GM18520 (cell line): Measurements from ENCODE around the gene ERVW-1.
"Not testable (repeated sequence)": the region's sequence is repeated elsewhere in the genome, so short reads cannot be mapped to it uniquely, and the experiment has no call there.

Source experiments
- ATAC-seq: cut with Tn5 transposase; IDR thresholded peaks from one replicate; pipeline ENCODE4 v1.9.1; 2021; ENCODE audit not compliant: unreplicated experiment

The ERVW-1 gene, protein sequence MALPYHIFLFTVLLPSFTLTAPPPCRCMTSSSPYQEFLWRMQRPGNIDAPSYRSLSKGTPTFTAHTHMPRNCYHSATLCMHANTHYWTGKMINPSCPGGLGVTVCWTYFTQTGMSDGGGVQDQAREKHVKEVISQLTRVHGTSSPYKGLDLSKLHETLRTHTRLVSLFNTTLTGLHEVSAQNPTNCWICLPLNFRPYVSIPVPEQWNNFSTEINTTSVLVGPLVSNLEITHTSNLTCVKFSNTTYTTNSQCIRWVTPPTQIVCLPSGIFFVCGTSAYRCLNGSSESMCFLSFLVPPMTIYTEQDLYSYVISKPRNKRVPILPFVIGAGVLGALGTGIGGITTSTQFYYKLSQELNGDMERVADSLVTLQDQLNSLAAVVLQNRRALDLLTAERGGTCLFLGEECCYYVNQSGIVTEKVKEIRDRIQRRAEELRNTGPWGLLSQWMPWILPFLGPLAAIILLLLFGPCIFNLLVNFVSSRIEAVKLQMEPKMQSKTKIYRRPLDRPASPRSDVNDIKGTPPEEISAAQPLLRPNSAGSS

GRCh38 chr7:92477681-92478080 is at the start of gene ERVW-1:
Gene ERVW-1, minus strand, starts transcription at chr7:92477946. Its CDS starts 7,565 bp downstream, at chr7:92470381.
- ATAC-seq, result not testable (repeated sequence)

DNA sequence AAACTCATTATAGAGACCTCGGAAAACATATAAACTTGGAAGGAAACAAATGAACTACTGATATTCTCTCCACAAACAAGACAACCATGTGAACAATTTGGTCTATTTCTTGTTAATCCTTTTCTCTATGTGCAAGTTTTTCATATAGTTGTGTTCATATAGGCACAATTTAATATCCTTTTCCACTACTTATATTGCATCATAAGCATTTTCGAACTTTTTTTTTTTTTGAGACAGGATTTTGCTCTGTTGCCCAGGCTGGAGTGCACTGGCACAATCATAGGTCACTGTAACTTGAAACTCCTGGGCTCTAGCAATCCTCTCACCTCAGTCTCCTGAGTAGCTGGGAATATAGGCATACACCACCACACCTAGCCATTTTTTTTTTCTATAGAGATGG is 45.4 kb upstream of the ERVW-1 start:
- no peak for ATAC-seq

GRCh38 chr7:92520024-92520423 is 42.3 kb upstream of the ERVW-1 start:
- no peak for ATAC-seq

- no peak for ATAC-seq
Observed at GRCh38 chr7:92517631-92518030, 39.9 kb upstream of the ERVW-1 start.

GRCh38 chr7:92513167-92513902 is 35.6 kb upstream of the ERVW-1 start:
- ATAC-seq, result no peak

- no peak for ATAC-seq
Observed at GRCh38 chr7:92508946-92509345, 31.2 kb upstream of the ERVW-1 start.

DNA sequence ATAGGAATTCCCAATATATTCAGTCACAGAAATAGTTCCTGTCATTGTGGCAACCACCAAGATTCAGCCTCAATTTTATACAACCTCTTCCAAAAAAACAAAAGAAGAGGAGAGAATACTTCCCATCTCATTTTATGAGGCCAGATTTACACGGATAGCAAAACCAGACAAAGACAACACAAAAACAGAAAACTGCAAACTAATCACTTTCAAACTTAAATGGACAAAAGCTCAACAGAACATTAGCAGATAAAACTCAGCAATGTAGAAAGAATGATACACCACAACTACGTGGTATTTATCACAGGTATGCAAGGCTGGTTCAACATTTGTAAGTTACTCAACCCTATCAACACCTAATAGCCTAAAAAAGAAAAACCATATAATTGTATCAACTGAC is 28.6 kb upstream of the ERVW-1 start:
- ATAC-seq, result no peak

DNA sequence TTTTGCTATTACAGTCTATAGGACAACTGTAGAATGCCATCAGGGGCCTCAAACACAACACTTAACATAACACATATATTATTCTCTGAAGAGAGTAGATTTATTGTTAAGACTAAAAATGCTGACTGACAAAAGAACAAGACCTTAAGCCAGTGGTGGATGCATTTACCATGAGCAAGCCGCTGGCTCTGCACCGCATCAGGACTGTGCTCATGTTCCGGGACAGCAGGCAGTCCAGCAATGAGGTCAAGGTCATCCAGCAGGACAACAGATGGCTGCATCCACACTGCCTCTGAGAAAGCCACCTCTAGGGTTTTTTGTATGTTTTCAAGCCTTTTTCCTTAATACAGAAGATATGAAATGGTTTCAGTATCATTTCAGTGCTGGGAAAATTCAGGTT is 26.8 kb upstream of the ERVW-1 start:
- no peak for ATAC-seq

- ATAC-seq, result no peak
Observed at GRCh38 chr7:92503767-92504166, 26.0 kb upstream of the ERVW-1 start.

DNA sequence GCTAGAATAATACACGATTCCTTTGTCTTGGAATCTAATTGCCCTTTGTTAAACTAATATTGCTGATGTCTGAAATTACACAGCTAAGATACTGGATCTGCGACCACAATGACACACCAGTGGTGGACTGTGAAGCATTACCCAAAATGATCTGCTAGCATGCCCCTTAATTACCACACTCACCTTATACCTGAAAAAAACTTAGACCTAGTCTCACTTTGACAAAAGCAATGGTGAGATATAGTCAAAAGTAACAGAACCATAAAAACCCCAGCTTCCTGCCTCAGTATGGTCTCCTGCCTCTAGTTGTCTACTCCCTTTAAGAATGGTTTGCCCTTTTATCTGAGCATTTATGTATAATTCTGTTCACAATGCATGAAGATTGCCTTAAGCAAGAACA is 20.8 kb upstream of the ERVW-1 start:
- no peak for ATAC-seq

GRCh38 chr7:92496876-92497275 is 19.1 kb upstream of the ERVW-1 start:
- no peak for ATAC-seq

GRCh38 chr7:92489634-92490033 is 11.9 kb upstream of the ERVW-1 start:
- ATAC-seq, result no peak

- ATAC-seq, result no peak
Observed at GRCh38 chr7:92487804-92488203, 10.1 kb upstream of the ERVW-1 start.

GRCh38 chr7:92485974-92486373 is 8.2 kb upstream of the ERVW-1 start:
- no peak for ATAC-seq

GRCh38 chr7:92485267-92485892 is 7.6 kb upstream of the ERVW-1 start:
- ATAC-seq, result no peak

DNA sequence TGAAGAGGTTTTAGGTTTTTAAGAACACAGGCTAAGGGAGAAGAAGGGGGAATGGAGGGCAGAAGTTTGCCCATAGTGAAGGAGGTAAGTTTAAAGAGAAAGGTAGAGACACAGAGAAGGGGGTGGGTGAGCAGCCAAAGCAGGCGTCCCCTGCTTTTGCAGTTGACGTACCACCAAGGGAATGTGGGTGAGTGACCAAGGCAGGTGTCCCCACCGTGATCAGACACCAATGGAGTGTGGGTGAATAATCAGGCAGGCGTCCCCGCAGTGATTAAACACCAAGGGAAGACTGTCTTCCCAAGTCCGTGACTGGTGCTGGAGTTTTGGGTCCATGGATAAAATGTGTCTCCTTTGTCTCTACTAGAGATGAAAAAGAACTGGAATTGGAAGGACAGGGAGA is 6.5 kb upstream of the ERVW-1 start:
- ATAC-seq, result not testable (repeated sequence)

DNA sequence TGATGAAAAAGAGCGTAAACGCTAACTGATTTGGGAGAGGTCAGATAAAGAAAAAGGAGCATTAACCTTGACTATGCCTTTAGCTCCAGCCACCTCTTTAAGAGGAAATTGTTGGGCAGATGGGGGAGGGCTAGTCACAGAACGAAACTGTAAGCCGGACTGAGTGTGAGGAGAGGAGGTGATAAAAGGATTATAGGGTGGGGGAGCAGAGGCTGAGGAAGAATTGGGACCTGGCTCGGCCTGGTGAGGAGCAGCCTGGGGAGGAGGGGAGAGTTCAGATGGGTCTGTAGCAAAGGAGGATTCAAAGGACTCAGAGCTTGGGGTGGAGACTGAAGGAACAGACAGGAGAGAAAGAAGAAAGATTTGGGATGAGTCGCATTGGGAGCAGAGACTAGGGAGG is 5.9 kb upstream of the ERVW-1 start:
- ATAC-seq, result not testable (repeated sequence)

GRCh38 chr7:92479146-92479545 is 1.4 kb upstream of the ERVW-1 start:
- ATAC-seq, result not testable (repeated sequence)

GRCh38 chr7:92478711-92479110 is 965 bp upstream of the ERVW-1 start:
- ATAC-seq, result no peak

- no peak for ATAC-seq
Observed at GRCh38 chr7:92478095-92478494, 349 bp upstream of the ERVW-1 start.

DNA sequence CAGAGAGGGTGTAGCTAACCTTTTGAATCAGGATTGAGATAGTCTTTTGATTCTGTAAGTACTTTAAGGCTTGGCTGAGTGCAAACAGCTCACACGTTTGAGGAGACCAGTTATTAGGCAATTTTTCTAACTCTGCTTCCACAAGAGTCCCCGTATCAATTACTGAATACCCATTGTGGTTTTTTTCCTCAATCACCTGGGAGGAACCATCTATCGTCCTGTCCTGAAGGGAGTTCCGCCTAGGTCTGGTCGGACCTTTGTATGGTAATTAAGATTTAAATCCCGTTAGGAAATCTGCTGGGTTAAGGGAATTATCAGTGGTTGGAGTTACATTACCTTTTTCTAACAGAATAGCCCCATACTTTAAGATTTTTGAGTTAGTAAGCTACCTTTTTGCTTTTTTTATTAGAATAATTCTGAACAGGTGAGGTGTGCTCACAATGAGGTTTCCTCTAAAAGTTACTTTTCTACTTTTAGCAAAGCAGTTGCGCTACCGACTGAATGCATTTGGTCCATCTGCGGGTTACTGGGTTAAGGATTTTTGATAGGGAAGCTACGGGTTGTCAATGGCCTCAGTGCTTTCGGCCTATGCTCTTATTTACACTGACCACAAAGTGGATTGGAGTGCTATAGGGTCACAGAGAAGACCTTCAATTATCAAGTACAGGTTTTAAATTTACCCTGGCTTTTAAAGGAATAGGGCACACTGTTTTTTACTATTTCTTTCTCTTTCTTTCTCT is 1.7 kb downstream of the ERVW-1 start:
- ATAC-seq, result not testable (repeated sequence)
